HepG2 (cell line): ENCODE results near the gene TRPM5. TPM values are rescaled to one million over a fixed set of nuclear protein-coding genes. Genes with fewer than 3 reads are reported as not detected.

ENCODE experiments used
- AFF4 ChIP-seq: sonication (generic); formaldehyde crosslinking; IDR thresholded peaks from 2 replicates; pipeline ENCODE4 v1.4.0; 2020; ENCODE audit warnings: missing genetic modification reagents
- CBFB ChIP-seq: sonication (generic); formaldehyde crosslinking; IDR thresholded peaks from 2 replicates; pipeline ENCODE4 v1.4.0; 2020; ENCODE audit warnings: missing genetic modification reagents
- CHCHD3 ChIP-seq: sonication (generic); formaldehyde crosslinking; IDR thresholded peaks from 2 replicates; pipeline ENCODE4 v1.8.0; 2022; ENCODE audit warnings: mild to moderate bottlenecking, missing genetic modification reagents, moderate library complexity
- IRF1 ChIP-seq: sonication (generic); formaldehyde crosslinking; IDR thresholded peaks from 2 replicates; pipeline ENCODE4 v1.4.0; 2020; ENCODE audit warnings: low read depth, mild to moderate bottlenecking, missing genetic modification reagents
- IRX3 ChIP-seq: sonication (generic); formaldehyde crosslinking; IDR thresholded peaks from 2 replicates; pipeline ENCODE4 v1.8.1; 2023; ENCODE audit warnings: mild to moderate bottlenecking, low read depth, missing genetic modification reagents, borderline replicate concordance
- SETDB1 ChIP-seq: sonication (generic); formaldehyde crosslinking; IDR thresholded peaks from 2 replicates; pipeline ENCODE4 v1.5.1; 2020; ENCODE audit warnings: missing genetic modification reagents, mild to moderate bottlenecking, borderline replicate concordance
- TEAD3 ChIP-seq: optimal IDR thresholded peaks from 2 replicates; pipeline ENCODE3; 2016; ENCODE audit warnings: borderline replicate concordance
- ZNF260 ChIP-seq: sonication (generic); formaldehyde crosslinking; IDR thresholded peaks from 2 replicates; pipeline ENCODE4 v1.4.0; 2020; ENCODE audit warnings: missing genetic modification reagents, low read depth, mild to moderate bottlenecking, borderline replicate concordance
- ZNF552 ChIP-seq: sonication (generic); formaldehyde crosslinking; IDR thresholded peaks from 2 replicates; pipeline ENCODE4 v1.9.0; 2022; ENCODE audit warnings: missing genetic modification reagents, mild to moderate bottlenecking, borderline replicate concordance
- ZNF607 ChIP-seq: sonication (generic); formaldehyde crosslinking; IDR thresholded peaks from 2 replicates; pipeline ENCODE4 v1.5.1; 2020; ENCODE audit warnings: missing genetic modification reagents, mild to moderate bottlenecking, borderline replicate concordance
- polyA plus RNA-seq, 8 experiments: library from polyadenylated mRNA; depleted of rRNA in 3 of 8; stranded (reverse) in 7 of 8; unstranded in 1 of 8; fragments of >200 nt; fragmentation: Illumina TruSeq in 4 of 8; extraction: Trizol in 4 of 8; gene quantifications; 2 replicates each; pipeline versions ENCODE4 v1.2.1 to v1.2.3, GENCODE V29; 2011 to 2016; ENCODE audit warnings: low read depth in 4 of 8, missing spikeins in 1 of 8, mixed read lengths in 1 of 8; ENCODE audit not compliant: insufficient read depth in 1 of 8
- total RNA-seq, 5 experiments: library from RNA; depleted of rRNA; stranded (reverse); fragments of >200 nt; fragmentation: Illumina TruSeq; extraction: Trizol; gene quantifications; 2 replicates each; pipeline ENCODE4 v1.2.3, GENCODE V29; 2016; ENCODE audit warnings: low read depth in 1 of 5
- TF ChIP-seq, protein P1 (sequence below): sonication (generic); formaldehyde crosslinking; IDR thresholded peaks from 2 replicates; pipeline ENCODE4 v1.5.0; 2020; ENCODE audit warnings: mild to moderate bottlenecking, missing genetic modification reagents
- TF ChIP-seq, protein P2 (sequence below): sonication (generic); formaldehyde crosslinking; IDR thresholded peaks from 2 replicates; pipeline ENCODE4 v1.8.0; 2022; ENCODE audit warnings: mild to moderate bottlenecking, missing genetic modification reagents; ENCODE audit not compliant: insufficient replicate concordance

Gene TRPM5
- total and polyA plus RNA-seq, 2 of the 13 experiments (the other 11 are each of a cell fraction or from before 2014, with no cell fraction given) = 0.12 TPM; not detected in 1

GRCh38 chr11:2453436-2453835 lies 9.1 kb upstream of the TRPM5 start (continued):
- no peak for TF ChIP-seq AFF4 (CRISPR knock-in tag)
- TF ChIP-seq, protein P1, sequence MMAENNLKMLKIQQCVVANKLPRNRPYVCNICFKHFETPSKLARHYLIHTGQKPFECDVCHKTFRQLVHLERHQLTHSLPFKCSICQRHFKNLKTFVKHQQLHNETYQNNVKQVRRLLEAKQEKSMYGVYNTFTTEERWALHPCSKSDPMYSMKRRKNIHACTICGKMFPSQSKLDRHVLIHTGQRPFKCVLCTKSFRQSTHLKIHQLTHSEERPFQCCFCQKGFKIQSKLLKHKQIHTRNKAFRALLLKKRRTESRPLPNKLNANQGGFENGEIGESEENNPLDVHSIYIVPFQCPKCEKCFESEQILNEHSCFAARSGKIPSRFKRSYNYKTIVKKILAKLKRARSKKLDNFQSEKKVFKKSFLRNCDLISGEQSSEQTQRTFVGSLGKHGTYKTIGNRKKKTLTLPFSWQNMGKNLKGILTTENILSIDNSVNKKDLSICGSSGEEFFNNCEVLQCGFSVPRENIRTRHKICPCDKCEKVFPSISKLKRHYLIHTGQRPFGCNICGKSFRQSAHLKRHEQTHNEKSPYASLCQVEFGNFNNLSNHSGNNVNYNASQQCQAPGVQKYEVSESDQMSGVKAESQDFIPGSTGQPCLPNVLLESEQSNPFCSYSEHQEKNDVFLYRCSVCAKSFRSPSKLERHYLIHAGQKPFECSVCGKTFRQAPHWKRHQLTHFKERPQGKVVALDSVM = no peak
- no peak for TF ChIP-seq SETDB1 (CRISPR knock-in tag)
- no peak for TF ChIP-seq ZNF552 (CRISPR knock-in tag)
- TF ChIP-seq, protein P2, sequence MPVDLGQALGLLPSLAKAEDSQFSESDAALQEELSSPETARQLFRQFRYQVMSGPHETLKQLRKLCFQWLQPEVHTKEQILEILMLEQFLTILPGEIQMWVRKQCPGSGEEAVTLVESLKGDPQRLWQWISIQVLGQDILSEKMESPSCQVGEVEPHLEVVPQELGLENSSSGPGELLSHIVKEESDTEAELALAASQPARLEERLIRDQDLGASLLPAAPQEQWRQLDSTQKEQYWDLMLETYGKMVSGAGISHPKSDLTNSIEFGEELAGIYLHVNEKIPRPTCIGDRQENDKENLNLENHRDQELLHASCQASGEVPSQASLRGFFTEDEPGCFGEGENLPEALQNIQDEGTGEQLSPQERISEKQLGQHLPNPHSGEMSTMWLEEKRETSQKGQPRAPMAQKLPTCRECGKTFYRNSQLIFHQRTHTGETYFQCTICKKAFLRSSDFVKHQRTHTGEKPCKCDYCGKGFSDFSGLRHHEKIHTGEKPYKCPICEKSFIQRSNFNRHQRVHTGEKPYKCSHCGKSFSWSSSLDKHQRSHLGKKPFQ (CRISPR knock-in tag) = no peak
- TF ChIP-seq ZNF607 (CRISPR knock-in tag) = no peak
- TF ChIP-seq CBFB (CRISPR knock-in tag) = no peak
- TF ChIP-seq IRX3 (CRISPR knock-in tag) = no peak
- no peak for TF ChIP-seq CHCHD3 (CRISPR knock-in tag)
- no peak for TF ChIP-seq ZNF260 (CRISPR knock-in tag)
- no peak for TF ChIP-seq IRF1
- no peak for TF ChIP-seq TEAD3 (CRISPR knock-in tag)
